ENCODE measurements around the gene FEN1. TPM values are rescaled to one million over a fixed set of nuclear protein-coding genes. Genes with fewer than 3 reads are reported as not detected.

FEN1 gene
- total RNA-seq, 2 experiments from 2014 or later, result 109 to 114 TPM

DNA sequence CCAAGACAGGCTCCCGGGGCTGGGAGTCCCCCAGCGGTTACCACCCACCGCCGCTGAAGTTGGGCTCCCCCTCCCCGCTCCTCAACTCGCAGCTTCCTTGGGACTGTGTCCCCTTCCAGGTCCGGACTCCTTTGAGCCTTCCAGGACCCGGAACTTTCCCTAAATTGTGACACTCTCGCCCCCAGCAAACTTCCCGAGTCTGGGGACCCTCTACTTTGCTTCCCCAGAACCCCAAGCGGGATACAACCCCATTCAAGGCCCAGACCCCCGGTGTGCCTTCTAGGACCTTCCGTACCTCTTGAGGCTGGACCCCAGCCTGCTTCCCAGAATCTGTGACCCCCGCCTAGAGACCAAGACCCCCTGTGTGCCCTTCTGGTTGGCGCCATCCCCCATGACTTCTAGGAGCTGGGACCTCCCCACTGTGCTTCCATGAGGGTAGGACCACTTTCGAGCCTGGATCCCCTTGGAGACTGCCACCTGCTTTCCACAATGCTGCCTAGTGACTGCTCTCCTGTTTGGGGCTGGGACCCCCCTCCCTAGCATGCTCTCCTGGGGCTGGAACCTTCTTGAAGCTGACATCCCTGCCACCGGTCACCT, 39.7 kb upstream of the FEN1 start:
- Mint-ChIP-seq H3K4me3 (peak overlapping the region; percentile 52), H3K4me1 (ENCODE audit: low read depth) (peaks cover 21% of the 10 kb centered on the region), H3K9me3 (no peaks in the 10 kb centered on the region), H3K27me3 (peaks cover 32% of the 10 kb centered on the region), H3K36me3 (ENCODE audit: low read depth) (no peaks in the 10 kb centered on the region), H3K27ac (no peak overlapping the region)
- intact Hi-C loops (cut with micrococcal nuclease), result no loop called here
- TF ChIP-seq, protein P1, sequence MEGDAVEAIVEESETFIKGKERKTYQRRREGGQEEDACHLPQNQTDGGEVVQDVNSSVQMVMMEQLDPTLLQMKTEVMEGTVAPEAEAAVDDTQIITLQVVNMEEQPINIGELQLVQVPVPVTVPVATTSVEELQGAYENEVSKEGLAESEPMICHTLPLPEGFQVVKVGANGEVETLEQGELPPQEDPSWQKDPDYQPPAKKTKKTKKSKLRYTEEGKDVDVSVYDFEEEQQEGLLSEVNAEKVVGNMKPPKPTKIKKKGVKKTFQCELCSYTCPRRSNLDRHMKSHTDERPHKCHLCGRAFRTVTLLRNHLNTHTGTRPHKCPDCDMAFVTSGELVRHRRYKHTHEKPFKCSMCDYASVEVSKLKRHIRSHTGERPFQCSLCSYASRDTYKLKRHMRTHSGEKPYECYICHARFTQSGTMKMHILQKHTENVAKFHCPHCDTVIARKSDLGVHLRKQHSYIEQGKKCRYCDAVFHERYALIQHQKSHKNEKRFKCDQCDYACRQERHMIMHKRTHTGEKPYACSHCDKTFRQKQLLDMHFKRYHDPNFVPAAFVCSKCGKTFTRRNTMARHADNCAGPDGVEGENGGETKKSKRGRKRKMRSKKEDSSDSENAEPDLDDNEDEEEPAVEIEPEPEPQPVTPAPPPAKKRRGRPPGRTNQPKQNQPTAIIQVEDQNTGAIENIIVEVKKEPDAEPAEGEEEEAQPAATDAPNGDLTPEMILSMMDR (IDR thresholded peaks at IDR 0.05), result no peak
- CTCF ChIA-PET, result interaction anchor here (0.6 to 1.3 kb wide), 7 partner anchors 9 to 87 kb away, joined by 3 to 4 read pairs (median 3); no protein-coding TSS in a partner anchor
- ATAC-seq (no peak), DNase-seq (no peak)
- POLR2A ChIA-PET, result interaction anchor here (0.9 kb wide), 1 partner anchor 22 kb away, joined by 3 read pairs; no protein-coding TSS in a partner anchor

DNA sequence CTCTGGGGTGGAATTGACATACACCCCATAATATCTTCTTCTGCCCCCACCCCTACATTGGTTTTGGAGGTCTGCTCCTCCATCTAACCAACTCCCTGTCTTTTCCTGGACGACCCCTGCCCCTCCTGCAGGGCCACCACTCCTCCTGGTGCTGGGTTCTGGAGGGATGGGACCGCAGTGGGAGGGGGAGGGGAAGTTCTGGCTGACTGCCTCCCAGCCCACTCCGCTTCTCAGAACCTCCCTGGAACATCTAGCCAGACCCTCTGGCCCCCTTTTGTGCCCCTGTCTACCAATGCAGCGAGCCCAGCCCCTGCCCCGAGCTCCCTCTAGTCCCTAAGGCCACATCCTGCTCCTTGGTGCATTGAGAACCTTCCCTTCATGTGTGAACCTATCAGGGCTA, 39.0 kb upstream of the FEN1 start:
- Mint-ChIP-seq H3K4me1 (ENCODE audit: low read depth) (peaks cover 21% of the 10 kb centered on the region), H3K4me3 (peak overlapping the region; percentile 52), H3K27ac (no peak overlapping the region), H3K9me3 (no peaks in the 10 kb centered on the region), H3K27me3 (peaks cover 30% of the 10 kb centered on the region), H3K36me3 (ENCODE audit: low read depth) (no peaks in the 10 kb centered on the region)
- DNase-seq (no peak), ATAC-seq (no peak)
- TF ChIP-seq, protein P1 (IDR thresholded peaks at IDR 0.05), result no peak
- intact Hi-C loops (cut with micrococcal nuclease), result no loop called here
- POLR2A ChIA-PET, result interaction anchor here (1.3 kb wide), 1 partner anchor 22 kb away, joined by 3 read pairs; no protein-coding TSS in a partner anchor
- CTCF ChIA-PET, result interaction anchor here (0.6 to 1.3 kb wide), 7 partner anchors 8 to 87 kb away, joined by 3 to 4 read pairs (median 3); no protein-coding TSS in a partner anchor

DNA sequence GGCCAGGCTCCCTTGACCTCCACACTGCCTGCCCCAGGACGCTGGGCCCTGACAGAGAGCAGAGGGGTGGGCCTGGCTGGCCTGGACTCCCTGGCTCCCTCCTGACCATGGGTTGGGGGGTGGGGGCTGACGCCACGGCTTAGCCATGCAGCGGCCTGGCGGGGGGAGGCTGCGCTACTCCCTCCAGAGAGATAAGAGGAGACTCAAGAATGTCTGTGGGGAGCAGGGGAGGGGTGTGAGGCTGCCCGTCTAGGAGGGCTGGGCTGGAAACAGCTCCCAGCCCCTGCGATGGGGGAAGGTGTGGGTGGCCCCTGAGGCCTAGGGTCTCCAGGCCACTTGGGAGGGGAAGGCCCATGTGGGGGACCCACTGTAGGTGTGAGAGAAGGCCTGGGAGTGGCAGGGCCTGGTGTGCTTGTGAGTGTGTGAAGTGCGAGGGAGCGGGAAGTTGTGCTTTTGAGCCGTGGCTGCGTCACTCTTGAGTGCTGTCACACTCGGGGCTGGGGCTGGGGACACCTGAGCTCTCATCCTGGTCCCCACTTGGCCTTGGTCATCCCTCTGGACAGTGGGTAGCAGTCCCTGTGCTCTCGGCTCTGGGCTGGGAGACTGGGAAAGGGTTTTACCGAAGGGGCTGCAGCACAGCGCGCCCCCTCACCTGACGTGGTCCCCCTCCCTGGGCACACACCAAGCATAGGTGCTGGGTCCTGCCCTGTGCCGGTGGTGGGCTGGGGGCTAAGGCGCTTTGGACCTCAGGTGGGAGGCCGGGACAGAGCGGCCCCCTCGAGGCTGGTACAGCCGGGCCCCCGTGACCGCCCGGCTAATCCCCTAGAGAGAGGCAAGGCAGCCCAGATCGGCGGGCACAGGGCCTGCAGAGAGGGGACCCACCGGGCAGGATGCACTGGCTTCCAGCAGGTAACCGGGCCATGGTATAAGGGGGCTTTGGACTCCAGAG, 37.9 kb upstream of the FEN1 start:
- ChIA-PET POLR2A (interaction anchor here (1.1 to 1.3 kb wide), 2 partner anchors 21 to 68 kb away, joined by 3 read pairs; no protein-coding TSS in a partner anchor), CTCF (interaction anchor here (1.4 kb wide), 1 partner anchor 354 kb away, joined by 4 read pairs; no protein-coding TSS in a partner anchor)
- no peak for ATAC-seq
- intact Hi-C loops (cut with micrococcal nuclease), result no loop called here
- TF ChIP-seq, protein P1 (IDR thresholded peaks at IDR 0.05), result no peak
- DNase-seq, result no peak
- peaks cover 21% of the 10 kb centered on the region for H3K4me1 Mint-ChIP-seq (ENCODE audit: low read depth)
- peaks cover 24% of the 10 kb centered on the region for H3K27me3 Mint-ChIP-seq
- H3K36me3 Mint-ChIP-seq (ENCODE audit: low read depth), result no peaks in the 10 kb centered on the region
- H3K27ac Mint-ChIP-seq, result no peak overlapping the region
- no peak overlapping the region for H3K4me3 Mint-ChIP-seq
- H3K9me3 Mint-ChIP-seq, result no peaks in the 10 kb centered on the region

DNA sequence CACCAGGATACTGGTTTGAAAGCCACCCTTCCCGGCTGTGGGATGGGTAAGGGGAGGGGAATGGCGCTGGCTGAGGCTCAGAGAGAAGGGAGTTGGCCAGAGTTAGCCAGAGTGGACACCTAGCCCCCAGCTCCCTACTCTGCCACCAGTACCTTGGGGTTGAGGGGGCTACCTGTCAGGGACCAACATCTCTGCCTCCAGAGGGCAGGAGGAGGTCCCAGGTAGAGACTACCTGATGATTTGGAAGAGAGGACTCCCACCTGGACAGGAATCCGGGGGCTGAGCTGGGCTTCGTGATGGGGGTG, 36.6 kb upstream of the FEN1 start:
- H3K36me3 Mint-ChIP-seq (ENCODE audit: low read depth), result no peaks in the 10 kb centered on the region
- peaks cover 21% of the 10 kb centered on the region for H3K4me1 Mint-ChIP-seq (ENCODE audit: low read depth)
- ChIA-PET POLR2A (no interaction called here), CTCF (interaction anchor here (1.4 to 1.5 kb wide), 2 partner anchors 9 to 352 kb away, joined by 4 read pairs; no protein-coding TSS in a partner anchor)
- no peaks in the 10 kb centered on the region for H3K9me3 Mint-ChIP-seq
- no peak for DNase-seq
- TF ChIP-seq, protein P1 (IDR thresholded peaks at IDR 0.05), result no peak
- intact Hi-C loops (cut with micrococcal nuclease), result no loop called here
- no peak for ATAC-seq
- no peak overlapping the region for H3K4me3 Mint-ChIP-seq
- H3K27me3 Mint-ChIP-seq, result peaks cover 19% of the 10 kb centered on the region
- H3K27ac Mint-ChIP-seq, result peak overlapping the region; percentile 85

Data from activated CD8-positive, alpha-beta T cell treated with anti-CD3 and anti-CD28 coated beads for 36 hours (primary cell).